ENCODE results near the gene LMBR1. TPM values are rescaled to one million over a fixed set of nuclear protein-coding genes. Genes with fewer than 3 reads are reported as not detected.

LMBR1 gene
- total RNA-seq, 1 donor from 2014 or later = 89.1 TPM

GRCh38 chr7:156759143-156759542 is 133.8 kb downstream of the LMBR1 start:
- Mint-ChIP-seq H3K27me3 (no peaks in the 10 kb centered on the region), H3K27ac (no peak overlapping the region), H3K4me3 (ENCODE audit: low read depth) (no peak overlapping the region), H3K36me3 (ENCODE audit: insufficient read depth) (peaks cover 29% of the 10 kb centered on the region), H3K9me3 (ENCODE audit: low read depth) (peaks cover 12% of the 10 kb centered on the region), H3K4me1 (ENCODE audit: low read depth) (peaks cover 6% of the 10 kb centered on the region)
- no peak for TF ChIP-seq CTCF (IDR thresholded peaks at IDR 0.05; ENCODE audit: unreplicated experiment)
- no peak for DNase-seq (ENCODE audit: low spot score, unreplicated experiment)

GRCh38 chr7:156754201-156754600 is 138.8 kb downstream of the LMBR1 start:
- peaks cover 11% of the 10 kb centered on the region for H3K36me3 Mint-ChIP-seq (ENCODE audit: insufficient read depth)
- H3K27ac Mint-ChIP-seq = no peak overlapping the region
- DNase-seq (ENCODE audit: low spot score, unreplicated experiment) = no peak
- no peak overlapping the region for H3K4me3 Mint-ChIP-seq (ENCODE audit: low read depth)
- H3K9me3 Mint-ChIP-seq (ENCODE audit: low read depth) = peaks cover 6% of the 10 kb centered on the region
- H3K4me1 Mint-ChIP-seq (ENCODE audit: low read depth) = peaks cover 3% of the 10 kb centered on the region
- no peaks in the 10 kb centered on the region for H3K27me3 Mint-ChIP-seq
- TF ChIP-seq CTCF (IDR thresholded peaks at IDR 0.05; ENCODE audit: unreplicated experiment) = no peak

- no peak overlapping the region for H3K4me3 Mint-ChIP-seq (ENCODE audit: low read depth)
- peak; percentile 16 for TF ChIP-seq CTCF (IDR thresholded peaks at IDR 0.05; ENCODE audit: unreplicated experiment)
- peaks cover 6% of the 10 kb centered on the region for H3K36me3 Mint-ChIP-seq (ENCODE audit: insufficient read depth)
- no peak overlapping the region for H3K27ac Mint-ChIP-seq
- H3K9me3 Mint-ChIP-seq (ENCODE audit: low read depth) = peaks cover 3% of the 10 kb centered on the region
- DNase-seq (ENCODE audit: low spot score, unreplicated experiment) = no peak
- H3K27me3 Mint-ChIP-seq = no peaks in the 10 kb centered on the region
- H3K4me1 Mint-ChIP-seq (ENCODE audit: low read depth) = peaks cover under 1% of the 10 kb centered on the region
Measured at GRCh38 chr7:156753630-156754029, 139.4 kb downstream of the LMBR1 start.

- no peak for DNase-seq (ENCODE audit: low spot score, unreplicated experiment)
- Mint-ChIP-seq H3K36me3 (ENCODE audit: insufficient read depth) (peaks cover 3% of the 10 kb centered on the region), H3K4me1 (ENCODE audit: low read depth) (no peaks in the 10 kb centered on the region), H3K9me3 (ENCODE audit: low read depth) (no peaks in the 10 kb centered on the region), H3K4me3 (ENCODE audit: low read depth) (no peak overlapping the region), H3K27me3 (no peaks in the 10 kb centered on the region), H3K27ac (no peak overlapping the region)
- no peak for TF ChIP-seq CTCF (IDR thresholded peaks at IDR 0.05; ENCODE audit: unreplicated experiment)
Measured at GRCh38 chr7:156753229-156753560, 139.8 kb downstream of the LMBR1 start.

- Mint-ChIP-seq H3K36me3 (ENCODE audit: insufficient read depth) (peaks cover 3% of the 10 kb centered on the region), H3K27me3 (no peaks in the 10 kb centered on the region), H3K4me1 (ENCODE audit: low read depth) (peaks cover 2% of the 10 kb centered on the region), H3K9me3 (ENCODE audit: low read depth) (no peaks in the 10 kb centered on the region), H3K27ac (no peak overlapping the region), H3K4me3 (ENCODE audit: low read depth) (no peak overlapping the region)
- TF ChIP-seq CTCF (IDR thresholded peaks at IDR 0.05; ENCODE audit: unreplicated experiment) = no peak
- DNase-seq (ENCODE audit: low spot score, unreplicated experiment) = no peak
Measured at GRCh38 chr7:156752367-156753228, 140.4 kb downstream of the LMBR1 start.

All from progenitor cell of endocrine pancreas (in vitro differentiated cells).